ENCODE measurements around the gene PCAT7. TPM values are rescaled to one million over a fixed set of nuclear protein-coding genes. Genes with fewer than 3 reads are reported as not detected.

The PCAT7 gene
- total RNA-seq, 4 donors from 2014 or later = not detected

GRCh38 chr9:94610181-94610606 is 55.3 kb downstream of the PCAT7 start:
- TF ChIP-seq CTCF (IDR thresholded peaks at IDR 0.05; ENCODE audit: low read depth) = no peak

- TF ChIP-seq CTCF (IDR thresholded peaks at IDR 0.05; ENCODE audit: low read depth) = no peak
These were observed 56.8 kb downstream of the PCAT7 start for GRCh38 chr9:94611638-94612068.

GRCh38 chr9:94612071-94612470 is 57.2 kb downstream of the PCAT7 start:
- no peak for TF ChIP-seq CTCF (IDR thresholded peaks at IDR 0.05; ENCODE audit: low read depth)

- no peak for TF ChIP-seq CTCF (IDR thresholded peaks at IDR 0.05; ENCODE audit: low read depth)
These were observed 58.1 kb downstream of the PCAT7 start for GRCh38 chr9:94613003-94613402.

- no peak for TF ChIP-seq CTCF (IDR thresholded peaks at IDR 0.05; ENCODE audit: low read depth)
These were observed 64.1 kb downstream of the PCAT7 start for GRCh38 chr9:94619026-94619425.

Small RNA genes lying within 50 kb of the gene (small RNA-seq; reads per million reads assigned to genes)
- gene RNU6-669P = not detected

Other genes with a start within 250 kb of the PCAT7 start
- not detected for gene NUTM2F, start 226.4 kb upstream of the PCAT7 start, total RNA-seq
- not detected for gene FBP2, start 38.7 kb downstream of the PCAT7 start, total RNA-seq
- 100 to 1,000 TPM in 1 of 4 donors, 10 to 100 TPM in 2, 1 to 10 TPM in 1; 6.6 to 160 (median 16.2) TPM for gene FBP1, start 84.4 kb downstream of the PCAT7 start, total RNA-seq
- 10 to 100 TPM; 18.8 to 81.0 (median 32.1) TPM for gene AOPEP, start 171.6 kb downstream of the PCAT7 start, total RNA-seq